HCT116 (cell line): ENCODE results near the gene CIP2A.

Experiments
- CTCF ChIP-seq, 3 experiments: fragments of 200-600 bp in 1 of 3; sonication (generic) in 1 of 3; IDR thresholded peaks in 2 of 3; conservative IDR thresholded peaks in 1 of 3; 2 replicates each; pipeline ENCODE4 v1.5.1; 2012 to 2017; ENCODE audit warnings: low read depth in 2 of 3, low read length in 2 of 3, antibody characterized with exemption in 1 of 3, borderline replicate concordance in 1 of 3, control low read depth in 1 of 3, mild to moderate bottlenecking in 1 of 3, mixed read lengths in 1 of 3, mixed run types in 1 of 3, moderate library complexity in 1 of 3; ENCODE audit not compliant: insufficient read depth in 1 of 3
- EZH2 ChIP-seq: fragments of 200-600 bp; sonication (generic); IDR thresholded peaks from 2 replicates; pipeline ENCODE4 v1.6.1; 2017; ENCODE audit warnings: antibody characterized with exemption, mixed run types
- MAX ChIP-seq: IDR thresholded peaks from 2 replicates; pipeline ENCODE4 v1.6.1; 2012
- POLR2A ChIP-seq: IDR thresholded peaks from 2 replicates; pipeline ENCODE4 v1.7.0; 2011; ENCODE audit warnings: borderline replicate concordance; ENCODE audit not compliant: insufficient read depth, insufficient read length; ENCODE audit errors: extremely low read depth
- POLR2AphosphoS5 ChIP-seq: IDR thresholded peaks from 2 replicates; pipeline ENCODE4 v1.6.1; 2011; ENCODE audit warnings: mild to moderate bottlenecking, low read depth, low read length, moderate library complexity
- RAD21 ChIP-seq: IDR thresholded peaks from 2 replicates; pipeline ENCODE4 v1.6.1; 2012; ENCODE audit warnings: low read depth, mild to moderate bottlenecking
- REST ChIP-seq: IDR thresholded peaks from 2 replicates; pipeline ENCODE4 v1.6.1; 2012; ENCODE audit warnings: low read depth
- SP1 ChIP-seq: IDR thresholded peaks from 2 replicates; pipeline ENCODE4 v1.6.1; 2012; ENCODE audit warnings: low read depth
- ZFX ChIP-seq: fragments of 450-650 bp; IDR thresholded peaks from 2 replicates; pipeline ENCODE4 v1.6.1; 2017
- ZNF274 ChIP-seq: fragments of 200-500 bp; sonication (Bioruptor generic); IDR thresholded peaks from 2 replicates; pipeline ENCODE4 v1.6.1; 2014; ENCODE audit warnings: mild to moderate bottlenecking, low read depth, low read length, inconsistent platforms

GRCh38 chr3:108589998-108590323, 723 bp upstream of the CIP2A start:
- TF ChIP-seq MAX (no peak), POLR2A (no peak), CTCF (IDR thresholded peaks at IDR 0.05 in 2 of 3, conservative IDR thresholded peaks at IDR 0.05 in 1 of 3; ENCODE audit: borderline replicate concordance in 1 of 3, insufficient read depth in 1 of 3, low read depth in 2 of 3, low read length in 2 of 3) (no peak; a peak in 1 of 6 replicates), SP1 (peak; percentile 0; the same call in 1 of the 2 replicates), POLR2AphosphoS5 (no peak), EZH2 (no peak), RAD21 (no peak), ZFX (no peak), REST (no peak), ZNF274 (no peak)
